ENCODE results near the gene PFN3.

GRCh38 chr5:177373806-177374205 lies 26.7 kb downstream of the PFN3 start:
- no peak for TF ChIP-seq SMC3 (IDR thresholded peaks at IDR 0.05; ENCODE audit: low read depth, low read length)
- TF ChIP-seq RFX5 (IDR thresholded peaks at IDR 0.05; ENCODE audit: low read depth, low read length) = no peak
- no peak for TF ChIP-seq CTCF (conservative IDR thresholded peaks at IDR 0.05; ENCODE audit: low read depth, low read length)
- TF ChIP-seq CHD1 (IDR thresholded peaks at IDR 0.05; ENCODE audit: low read depth, low read length) = no peak
- TF ChIP-seq USF2 (IDR thresholded peaks at IDR 0.05; ENCODE audit: low read depth, low read length) = no peak
- TF ChIP-seq POLR2A (IDR thresholded peaks at IDR 0.05; ENCODE audit: low read depth, low read length) = no peak
- no peak for TF ChIP-seq MAFK (IDR thresholded peaks at IDR 0.05; ENCODE audit: low read depth, low read length)
- no peak for TF ChIP-seq RAD21 (IDR thresholded peaks at IDR 0.05; ENCODE audit: low read length)
- TF ChIP-seq BHLHE40 (IDR thresholded peaks at IDR 0.05; ENCODE audit: low read depth, low read length) = no peak
- no peak for TF ChIP-seq RCOR1 (IDR thresholded peaks at IDR 0.05; ENCODE audit: insufficient replicate concordance, low read length)
- no peak for TF ChIP-seq CEBPB (IDR thresholded peaks at IDR 0.05; ENCODE audit: low read depth, low read length)

All from IMR-90 (cell line).